GM18868 (cell line): Measurements from ENCODE around the gene KCNC3.

Experiments
- ATAC-seq: cut with Tn5 transposase; IDR thresholded peaks from one replicate; pipeline ENCODE4 v1.9.1; 2021; ENCODE audit warnings: mild to moderate bottlenecking, moderate library complexity; ENCODE audit not compliant: unreplicated experiment

Gene KCNC3

GRCh38 chr19:50280074-50280473, 49.1 kb downstream of the KCNC3 start:
- no peak for ATAC-seq

GRCh38 chr19:50277966-50278580, 51.1 kb downstream of the KCNC3 start:
- no peak for ATAC-seq

- no peak for ATAC-seq
These were observed 52.7 kb downstream of the KCNC3 start for GRCh38 chr19:50276370-50277063.

GRCh38 chr19:50275577-50276368, 53.4 kb downstream of the KCNC3 start:
- no peak for ATAC-seq

- ATAC-seq, result no peak
These were observed 55.4 kb downstream of the KCNC3 start for GRCh38 chr19:50273821-50274220.

- no peak for ATAC-seq
These were observed 56.8 kb downstream of the KCNC3 start for GRCh38 chr19:50272263-50272897.

- no peak for ATAC-seq
These were observed 59.5 kb downstream of the KCNC3 start for GRCh38 chr19:50269653-50270052.

GRCh38 chr19:50268501-50268900, 60.7 kb downstream of the KCNC3 start:
- ATAC-seq, result no peak

- no peak for ATAC-seq
These were observed 61.1 kb downstream of the KCNC3 start for GRCh38 chr19:50268041-50268440.

GRCh38 chr19:50266896-50267295, 62.3 kb downstream of the KCNC3 start:
- ATAC-seq, result no peak

- no peak for ATAC-seq
These were observed 63.1 kb downstream of the KCNC3 start for GRCh38 chr19:50266041-50266440.

GRCh38 chr19:50264483-50265186, 64.5 kb downstream of the KCNC3 start:
- ATAC-seq, result no peak

GRCh38 chr19:50263176-50263575, 66.0 kb downstream of the KCNC3 start:
- ATAC-seq, result no peak
